DND-41 (cell line): ENCODE measurements around the gene GK.

Source experiments
- EZH2 ChIP-seq: IDR thresholded peaks from 3 replicates; pipeline ENCODE4 v1.6.1; 2012; ENCODE audit warnings: borderline replicate concordance, low read depth, mild to moderate bottlenecking, moderate library complexity, low read length, inconsistent platforms; ENCODE audit not compliant: severe bottlenecking
- TF ChIP-seq, protein P1 (sequence below): IDR thresholded peaks from 2 replicates; pipeline ENCODE4 v1.5.1; 2012; ENCODE audit warnings: borderline replicate concordance, low read length, moderate library complexity, mild to moderate bottlenecking; ENCODE audit not compliant: poor library complexity, severe bottlenecking; ENCODE audit errors: extremely low read depth

DNA sequence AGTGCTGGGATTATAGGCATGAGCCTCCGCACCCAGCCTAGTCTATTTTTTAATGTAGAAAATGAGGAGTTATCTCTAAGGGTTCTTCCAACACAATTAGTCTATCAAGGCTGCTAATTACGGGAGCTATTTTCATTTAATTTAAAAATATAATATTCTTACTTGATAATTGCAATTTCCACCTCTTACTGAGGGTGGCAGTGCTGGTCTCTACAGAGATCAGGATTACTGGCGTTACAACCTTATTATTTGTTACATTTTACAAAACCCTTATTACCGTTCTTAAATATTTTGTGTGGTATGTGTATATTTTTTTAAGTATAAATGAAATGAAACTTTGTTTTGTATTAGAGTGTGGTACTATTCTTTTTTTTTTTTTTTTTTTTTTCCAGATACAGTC is 17.6 kb upstream of the GK start:
- TF ChIP-seq, protein P1, sequence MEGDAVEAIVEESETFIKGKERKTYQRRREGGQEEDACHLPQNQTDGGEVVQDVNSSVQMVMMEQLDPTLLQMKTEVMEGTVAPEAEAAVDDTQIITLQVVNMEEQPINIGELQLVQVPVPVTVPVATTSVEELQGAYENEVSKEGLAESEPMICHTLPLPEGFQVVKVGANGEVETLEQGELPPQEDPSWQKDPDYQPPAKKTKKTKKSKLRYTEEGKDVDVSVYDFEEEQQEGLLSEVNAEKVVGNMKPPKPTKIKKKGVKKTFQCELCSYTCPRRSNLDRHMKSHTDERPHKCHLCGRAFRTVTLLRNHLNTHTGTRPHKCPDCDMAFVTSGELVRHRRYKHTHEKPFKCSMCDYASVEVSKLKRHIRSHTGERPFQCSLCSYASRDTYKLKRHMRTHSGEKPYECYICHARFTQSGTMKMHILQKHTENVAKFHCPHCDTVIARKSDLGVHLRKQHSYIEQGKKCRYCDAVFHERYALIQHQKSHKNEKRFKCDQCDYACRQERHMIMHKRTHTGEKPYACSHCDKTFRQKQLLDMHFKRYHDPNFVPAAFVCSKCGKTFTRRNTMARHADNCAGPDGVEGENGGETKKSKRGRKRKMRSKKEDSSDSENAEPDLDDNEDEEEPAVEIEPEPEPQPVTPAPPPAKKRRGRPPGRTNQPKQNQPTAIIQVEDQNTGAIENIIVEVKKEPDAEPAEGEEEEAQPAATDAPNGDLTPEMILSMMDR = peak; percentile 38
- TF ChIP-seq EZH2 = no peak
